A549 (cell line): Measurements from ENCODE around the gene OPN1SW.

Source experiments
- CHD2 ChIP-seq: fragments of 150-350 bp; IDR thresholded peaks from 2 replicates; pipeline ENCODE4 v1.6.1; 2014; ENCODE audit warnings: low read length; ENCODE audit not compliant: partially characterized antibody
- CTCF ChIP-seq: fragments of >200 bp; sonication (Bioruptor Twin); formaldehyde crosslinking; IDR thresholded peaks from 3 replicates; pipeline ENCODE4 v1.5.1; 2016
- EHMT2 ChIP-seq: fragments of 200-600 bp; sonication (generic); IDR thresholded peaks from 2 replicates; pipeline ENCODE4 v1.6.1; 2016; ENCODE audit warnings: antibody characterized with exemption, low read depth, mild to moderate bottlenecking, moderate library complexity
- ELK1 ChIP-seq: fragments of 150-350 bp; IDR thresholded peaks from 2 replicates; pipeline ENCODE4 v1.6.1; 2014; ENCODE audit warnings: low read depth, mild to moderate bottlenecking, low read length
- HDAC2 ChIP-seq: fragments of 200-600 bp; sonication (generic); IDR thresholded peaks from 2 replicates; pipeline ENCODE4 v1.6.1; 2016
- MAX ChIP-seq: IDR thresholded peaks from 2 replicates; pipeline ENCODE4 v1.6.1; 2012
- NPAS2 ChIP-seq: fragments of 250-450 bp; sonication (Bioruptor Pico); IDR thresholded peaks from 2 replicates; pipeline ENCODE4 v1.8.0; 2022; ENCODE audit warnings: mild to moderate bottlenecking, moderate library complexity, borderline replicate concordance
- NR3C1 ChIP-seq: fragments of >200 bp; sonication (Bioruptor Twin); formaldehyde crosslinking; IDR thresholded peaks from 3 replicates; pipeline ENCODE4 v1.6.1; 2017
- POLR2A ChIP-seq: IDR thresholded peaks from 2 replicates; pipeline ENCODE4 v1.6.1; 2012; ENCODE audit warnings: mild to moderate bottlenecking, low read length

- TF ChIP-seq CTCF (no peak), EHMT2 (no peak), HDAC2 (no peak), POLR2A (no peak), ELK1 (no peak), NR3C1 (no peak), NPAS2 (no peak), CHD2 (no peak), MAX (no peak)
Measured at GRCh38 chr7:128775744-128776474, at the start of gene OPN1SW.
